Naive B cell (primary cell): ENCODE measurements around the gene FERMT3. TPM values are rescaled to one million over a fixed set of nuclear protein-coding genes. Genes with fewer than 3 reads are reported as not detected.

Source experiments
- ATAC-seq, 2 donors: fragments of 150-1000 bp; cut with Tn5 transposase; 2 replicates each; pipeline ENCODE4 v1.10.0; 2021; ENCODE audit warnings: low read depth in 2 of 2, mild to moderate bottlenecking in 2 of 2, moderate library complexity in 2 of 2
- DNase-seq: peaks from one replicate; pipeline ENCODE4 v3.0.0; 2022
- H3K27ac Mint-ChIP-seq, 6 donors: one replicate each; pipeline ENCODE4 v1.8.0; 2020 to 2022; ENCODE audit warnings: mild to moderate bottlenecking in 6 of 6, mixed read lengths in 6 of 6, moderate library complexity in 5 of 6, inconsistent platforms in 2 of 6
- H3K27me3 Mint-ChIP-seq, 3 donors: one replicate each; pipeline ENCODE4 v1.8.0; 2021 to 2022; ENCODE audit warnings: mixed read lengths in 3 of 3, mild to moderate bottlenecking in 1 of 3
- H3K36me3 Mint-ChIP-seq, 2 donors: one replicate each; pipeline ENCODE4 v1.8.0; 2020 to 2022; ENCODE audit warnings: mixed read lengths in 2 of 2, inconsistent platforms in 1 of 2, mild to moderate bottlenecking in 1 of 2
- H3K4me1 Mint-ChIP-seq, 3 donors: one replicate each; pipeline ENCODE4 v1.8.0; 2020 to 2022; ENCODE audit warnings: mixed read lengths in 3 of 3, inconsistent platforms in 1 of 3, mild to moderate bottlenecking in 1 of 3, moderate library complexity in 1 of 3
- H3K4me3 Mint-ChIP-seq, 8 donors: one replicate each; pipeline ENCODE4 v1.8.0; 2020 to 2022; ENCODE audit warnings: mild to moderate bottlenecking in 8 of 8, mixed read lengths in 8 of 8, moderate library complexity in 8 of 8, inconsistent platforms in 2 of 8
- H3K9me3 Mint-ChIP-seq, 7 donors: one replicate each; pipeline ENCODE4 v1.8.0; 2020 to 2022; ENCODE audit warnings: mixed read lengths in 7 of 7, mild to moderate bottlenecking in 5 of 7, inconsistent platforms in 2 of 7, moderate library complexity in 1 of 7
- polyA plus RNA-seq, 6 donors: library from polyadenylated mRNA; unstranded; fragments of 300-500 nt; fragmentation: Illumina TruSeq; gene quantifications; one replicate each; pipeline ENCODE4 v1.2.3, GENCODE V29; 2021; ENCODE audit warnings: low read depth in 6 of 6

The FERMT3 gene
- polyA plus RNA-seq, 6 donors from 2014 or later = 98.6 to 148 (median 118) TPM

DNA sequence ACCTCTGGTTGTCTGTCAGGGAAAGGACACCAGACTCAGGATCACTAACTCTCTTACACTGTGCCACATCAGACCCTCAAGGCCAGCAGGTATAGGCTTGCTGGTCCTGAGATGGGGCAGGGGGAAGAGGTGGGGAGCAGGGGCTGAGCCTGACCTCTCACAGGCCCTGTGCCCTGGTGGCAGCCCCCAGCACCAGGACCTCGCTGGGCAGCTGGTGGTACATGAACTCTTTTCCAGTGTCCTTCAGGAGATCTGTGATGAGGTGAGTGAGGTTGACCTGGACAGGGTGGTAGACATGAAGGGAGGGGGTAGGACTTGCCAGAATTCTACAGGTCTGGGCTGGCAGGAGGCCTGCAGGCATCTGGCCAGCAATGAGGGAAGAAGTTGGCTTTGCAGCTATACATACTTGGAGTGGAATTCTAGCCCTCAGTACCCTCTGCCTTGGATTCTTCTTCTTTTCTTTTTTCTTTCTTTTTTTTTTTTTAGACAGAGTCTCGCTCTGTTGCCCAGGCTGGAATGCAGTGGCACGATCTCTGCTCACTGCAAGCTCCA, 21.0 kb downstream of the FERMT3 start:
- Mint-ChIP-seq H3K27me3 (no peaks in the 10 kb centered on the region), H3K4me1 (peaks cover 30 to 62% (median 58%) of the 10 kb centered on the region in 3 donors), H3K36me3 (no peaks in the 10 kb centered on the region), H3K27ac (peak overlapping the region in 5 of 6 donors; percentile 84 to 96 (median 92)), H3K4me3 (peak overlapping the region; percentile 87 to 96 (median 94)), H3K9me3 (no peaks in the 10 kb centered on the region)
- DNase-seq (no peak), ATAC-seq (no peak)

DNA sequence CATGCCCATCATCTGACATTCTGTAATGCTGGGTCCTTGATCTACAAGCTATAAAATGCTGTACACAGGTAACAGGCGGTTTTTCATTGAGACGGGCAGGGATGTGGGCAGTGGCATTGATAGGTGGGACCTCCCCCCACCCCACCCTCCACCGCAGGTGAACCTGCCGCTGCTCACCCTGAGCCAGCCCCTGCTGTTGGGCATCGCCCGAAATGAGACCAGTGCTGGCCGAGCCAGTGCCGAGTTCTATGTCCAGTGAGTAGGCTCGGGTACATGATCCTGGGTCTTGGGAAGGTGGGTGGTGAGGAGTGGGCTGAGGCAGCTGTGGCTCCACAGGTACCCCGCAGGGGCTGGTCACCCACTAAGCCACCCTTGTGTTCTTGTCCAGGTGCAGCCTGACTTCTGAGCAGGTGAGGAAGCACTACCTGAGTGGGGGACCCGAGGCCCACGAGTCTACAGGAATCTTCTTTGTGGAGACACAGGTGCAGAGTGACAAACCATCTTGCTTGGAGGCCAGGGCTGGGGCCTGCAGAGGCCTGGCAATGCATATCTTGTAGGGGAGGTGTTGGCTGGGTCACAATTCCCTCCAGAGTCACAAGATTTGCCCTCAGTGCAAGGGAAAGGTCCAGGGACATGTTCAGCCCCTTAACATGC, 22.7 kb downstream of the FERMT3 start:
- no peak for DNase-seq
- Mint-ChIP-seq H3K9me3 (no peaks in the 10 kb centered on the region), H3K4me3 (peak overlapping the region; percentile 52 to 99 (median 90)), H3K27ac (peak overlapping the region; percentile 84 to 99 (median 97)), H3K27me3 (no peaks in the 10 kb centered on the region), H3K36me3 (no peaks in the 10 kb centered on the region), H3K4me1 (peaks cover 30 to 73% (median 70%) of the 10 kb centered on the region in 3 donors)
- no peak for ATAC-seq

DNA sequence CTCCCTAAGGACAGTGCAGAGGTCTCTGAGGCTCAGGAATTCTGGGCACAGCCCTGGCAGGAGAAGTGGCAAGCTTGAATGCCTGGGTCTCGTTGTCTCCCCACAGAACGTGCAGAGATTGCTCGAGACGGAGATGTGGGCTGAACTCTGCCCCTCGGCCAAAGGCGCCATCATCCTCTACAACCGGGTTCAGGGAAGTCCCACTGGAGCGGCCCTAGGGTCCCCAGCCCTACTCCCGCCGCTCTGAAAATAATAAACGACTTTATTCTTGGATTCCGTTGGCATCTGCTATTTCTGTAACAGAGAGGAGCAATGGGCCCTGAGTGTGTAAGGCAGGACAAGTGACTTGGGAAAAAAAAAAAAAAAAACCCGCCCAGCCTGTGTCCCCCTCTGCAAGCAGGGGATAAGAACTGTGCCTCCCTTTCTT, 23.2 kb downstream of the FERMT3 start:
- Mint-ChIP-seq H3K9me3 (no peaks in the 10 kb centered on the region), H3K27me3 (no peaks in the 10 kb centered on the region)
- DNase-seq = no peak

DNA sequence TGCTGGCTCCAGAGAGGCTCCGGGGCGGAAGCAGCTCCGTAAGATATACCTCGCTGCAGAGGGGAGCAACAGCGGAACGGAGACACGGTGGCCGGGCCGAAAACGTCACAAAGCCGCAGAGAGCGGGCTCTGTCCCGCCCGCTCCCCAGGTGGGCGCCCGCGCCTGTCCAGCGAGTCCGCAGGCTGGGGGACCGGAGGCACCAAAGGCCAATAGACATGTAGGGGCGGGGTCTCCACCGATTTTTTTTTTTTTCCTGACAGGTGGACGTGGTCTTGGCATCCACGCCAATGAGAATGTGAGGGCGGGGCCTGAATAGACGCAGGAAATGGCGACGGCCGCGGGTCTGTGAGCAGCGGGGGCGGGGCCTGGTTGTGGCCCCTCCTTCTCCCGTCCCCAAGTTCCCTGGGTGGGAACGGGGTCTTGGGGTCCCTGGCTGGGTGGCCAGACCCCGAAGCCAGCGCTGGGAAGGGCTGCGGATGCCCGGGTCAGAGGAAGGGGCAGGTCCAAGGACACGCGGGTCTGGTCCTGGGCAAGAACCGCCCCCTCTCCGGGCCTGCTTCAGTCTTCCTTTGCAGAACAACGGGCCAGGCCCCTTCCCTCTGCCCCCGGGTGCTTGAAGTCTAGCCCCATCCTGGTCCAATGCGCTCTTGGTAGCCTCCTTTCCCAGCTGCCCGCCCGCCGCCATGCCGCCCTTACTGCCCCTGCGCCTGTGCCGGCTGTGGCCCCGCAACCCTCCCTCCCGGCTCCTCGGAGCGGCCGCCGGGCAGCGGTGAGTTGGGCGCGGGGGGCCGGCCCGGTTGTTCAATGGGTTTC, 23.9 kb downstream of the FERMT3 start, which contains the start of gene DNAJC4:
Gene DNAJC4 (plus strand): TSS at position 378 of the 814 bp plus-strand sequence. CDS start 307 bp downstream, at position 685.
- Mint-ChIP-seq H3K4me3 (peak within 1 kb of the TSS; percentile 85 to 99 (median 94)), H3K36me3 (no peaks in the 10 kb centered on the region), H3K27me3 (no peaks in the 10 kb centered on the region), H3K9me3 (no peaks in the 10 kb centered on the region), H3K4me1 (peaks cover 34 to 72% (median 64%) of the 10 kb centered on the region in 3 donors), H3K27ac (peak within 1 kb of the TSS; percentile 91 to 99 (median 98))
- DNase-seq (peak; percentile 92), ATAC-seq (peak; percentile 51 to 54)

More for the DNA sequence above, 23.2 kb downstream of the FERMT3 start:
- Mint-ChIP-seq H3K4me1 (peaks cover 29 to 72% (median 66%) of the 10 kb centered on the region in 3 donors), H3K4me3 (peak overlapping the region; percentile 85 to 99 (median 94)), H3K27ac (peak overlapping the region; percentile 91 to 99 (median 98)), H3K36me3 (no peaks in the 10 kb centered on the region)
- no peak for ATAC-seq

DNA sequence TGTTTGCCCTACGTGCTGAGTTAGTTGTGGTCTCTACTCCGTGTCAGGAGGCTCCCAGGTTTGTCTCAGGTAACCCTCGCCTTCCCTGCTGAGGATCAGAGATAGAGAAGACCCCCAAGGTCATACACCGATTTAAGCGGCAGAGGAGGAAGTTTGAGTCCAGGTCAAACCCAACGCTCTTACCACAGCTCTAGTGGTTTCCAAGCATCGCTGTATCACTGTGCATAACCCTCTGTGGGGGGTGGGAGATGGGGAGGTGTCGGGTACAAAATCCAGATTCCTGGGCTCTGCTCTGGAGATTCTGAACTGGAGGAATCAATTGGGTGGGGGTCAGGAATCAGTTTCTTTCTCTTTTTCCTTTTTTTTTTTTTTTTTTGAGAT, 24.5 kb downstream of the FERMT3 start:
- Mint-ChIP-seq H3K27me3 (no peaks in the 10 kb centered on the region), H3K36me3 (no peaks in the 10 kb centered on the region), H3K4me3 (peak overlapping the region; percentile 85 to 99 (median 94)), H3K4me1 (peaks cover 37 to 73% (median 67%) of the 10 kb centered on the region in 3 donors), H3K9me3 (no peaks in the 10 kb centered on the region), H3K27ac (peak overlapping the region; percentile 91 to 99 (median 98))
- ATAC-seq = no peak
- no peak for DNase-seq

DNA sequence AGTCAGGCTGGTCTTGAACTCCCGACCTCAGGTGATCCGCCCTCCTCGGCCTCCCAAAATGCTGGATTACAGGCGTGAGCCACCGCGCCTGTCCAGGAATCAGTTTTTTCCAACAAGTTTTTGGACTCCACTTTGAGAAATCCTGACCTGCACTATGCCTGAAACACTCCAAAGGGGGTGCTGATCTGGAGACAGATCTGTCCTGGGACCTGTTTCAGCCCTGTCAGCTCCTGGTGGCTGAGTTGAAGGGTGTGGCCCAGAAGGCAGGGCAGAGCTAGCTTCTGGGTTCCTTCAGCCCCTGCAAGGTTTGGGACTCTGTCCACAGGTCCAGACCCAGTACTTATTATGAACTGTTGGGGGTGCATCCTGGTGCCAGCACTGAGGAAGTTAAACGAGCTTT, 25.0 kb downstream of the FERMT3 start:
- peak overlapping the region in 5 of 6 donors; percentile 88 to 98 (median 91) for H3K27ac Mint-ChIP-seq
- no peaks in the 10 kb centered on the region for H3K27me3 Mint-ChIP-seq
- H3K9me3 Mint-ChIP-seq = no peaks in the 10 kb centered on the region
- DNase-seq = no peak
- H3K4me3 Mint-ChIP-seq = peak overlapping the region; percentile 83 to 99 (median 90)
- no peak for ATAC-seq
- H3K36me3 Mint-ChIP-seq = no peaks in the 10 kb centered on the region
- H3K4me1 Mint-ChIP-seq = peaks cover 37 to 74% (median 67%) of the 10 kb centered on the region in 3 donors

DNA sequence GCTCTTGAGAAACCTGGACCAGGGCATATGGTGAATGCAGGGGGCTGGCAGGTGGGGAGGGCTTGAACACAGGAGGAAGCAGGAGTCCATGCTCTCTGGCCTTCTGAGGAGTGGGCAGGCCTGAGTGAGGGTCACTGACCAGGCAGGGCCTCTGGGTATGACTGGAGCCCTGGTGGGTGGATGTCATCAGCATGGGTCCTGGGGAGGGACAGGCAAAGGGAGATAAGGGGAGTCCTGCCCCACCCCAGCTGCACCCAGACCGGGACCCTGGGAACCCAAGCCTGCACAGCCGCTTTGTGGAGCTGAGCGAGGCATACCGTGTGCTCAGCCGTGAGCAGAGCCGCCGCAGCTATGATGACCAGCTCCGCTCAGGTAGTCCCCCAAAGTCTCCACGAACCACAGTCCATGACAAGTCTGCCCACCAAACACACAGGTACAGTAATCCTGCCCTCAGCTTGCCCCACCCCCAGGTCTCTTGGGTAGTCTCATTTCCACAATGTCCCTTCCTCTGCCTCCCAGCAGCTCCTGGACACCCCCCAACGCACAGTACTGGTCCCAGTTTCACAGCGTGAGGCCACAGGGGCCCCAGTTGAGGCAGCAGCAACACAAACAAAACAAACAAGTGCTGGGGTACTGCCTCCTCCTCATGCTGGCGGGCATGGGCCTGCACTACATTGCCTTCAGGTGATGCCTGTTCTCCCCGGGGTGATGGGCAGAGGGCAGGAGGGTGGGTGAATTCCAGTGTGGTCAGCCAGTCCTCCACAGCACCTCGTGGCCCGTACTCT, 25.9 kb downstream of the FERMT3 start:
- peak overlapping the region in 5 of 6 donors; percentile 21 to 96 (median 88) for H3K27ac Mint-ChIP-seq
- ATAC-seq (no peak), DNase-seq (no peak)
- no peaks in the 10 kb centered on the region for H3K36me3 Mint-ChIP-seq
- H3K9me3 Mint-ChIP-seq = no peaks in the 10 kb centered on the region
- peaks cover 36 to 72% (median 66%) of the 10 kb centered on the region in 3 donors for H3K4me1 Mint-ChIP-seq
- H3K27me3 Mint-ChIP-seq = no peaks in the 10 kb centered on the region
- H3K4me3 Mint-ChIP-seq = peak overlapping the region; percentile 83 to 99 (median 90)

DNA sequence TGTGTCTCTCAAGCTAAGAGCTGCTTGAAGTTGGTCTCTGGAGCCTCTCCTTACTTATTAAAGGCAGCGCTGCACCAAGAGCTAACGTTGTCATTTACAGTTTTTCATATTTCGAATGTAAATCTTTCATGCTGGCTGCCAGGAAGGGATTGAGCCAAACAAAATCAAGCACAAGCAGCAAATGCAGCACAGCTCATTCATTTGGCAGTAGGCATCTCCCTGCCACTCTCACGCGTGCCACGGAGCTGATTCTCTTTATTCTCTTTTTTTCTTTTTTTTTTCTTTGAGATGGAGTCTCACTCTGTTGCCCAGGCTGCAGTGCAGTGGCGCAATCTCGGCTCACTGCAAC, 26.4 kb downstream of the FERMT3 start:
- Mint-ChIP-seq H3K36me3 (no peaks in the 10 kb centered on the region), H3K4me1 (peaks cover 32 to 70% (median 62%) of the 10 kb centered on the region in 3 donors), H3K4me3 (peak overlapping the region; percentile 59 to 96 (median 88)), H3K27me3 (no peaks in the 10 kb centered on the region), H3K9me3 (no peaks in the 10 kb centered on the region), H3K27ac (peak overlapping the region in 5 of 6 donors; percentile 52 to 96 (median 90))
- no peak for ATAC-seq
- DNase-seq = no peak

DNA sequence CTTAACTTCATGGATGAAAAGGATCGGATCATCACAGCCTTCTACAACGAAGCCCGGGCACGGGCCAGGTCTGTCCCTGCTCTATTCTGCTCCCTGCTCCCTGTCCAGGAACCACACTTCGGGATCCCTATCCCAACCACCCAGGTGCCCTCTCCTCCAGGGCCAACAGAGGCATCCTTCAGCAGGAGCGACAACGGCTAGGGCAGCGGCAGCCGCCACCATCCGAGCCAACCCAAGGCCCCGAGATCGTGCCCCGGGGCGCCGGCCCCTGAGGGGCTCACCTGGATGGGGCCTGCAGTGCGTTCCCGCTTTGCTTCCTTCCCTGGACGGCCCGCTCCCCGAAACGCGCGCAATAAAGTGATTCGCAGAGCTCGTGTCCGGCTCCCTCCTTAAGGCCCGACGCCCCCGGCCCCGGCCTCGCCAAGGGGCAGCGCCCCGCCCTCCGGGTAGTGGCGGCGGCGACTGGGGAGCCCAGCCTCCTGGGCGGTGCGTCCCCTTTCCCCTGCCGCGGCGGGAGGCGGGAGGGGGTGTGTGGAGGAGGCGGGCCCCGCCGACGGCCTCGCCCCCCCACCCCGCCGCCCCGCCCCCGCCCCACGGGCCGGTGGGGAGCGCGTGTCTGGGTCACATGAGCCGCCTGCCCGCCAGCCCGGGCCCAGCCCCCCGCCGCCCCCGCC, 27.5 kb downstream of the FERMT3 start, which contains the start of gene VEGFB:
Gene VEGFB (plus strand): TSS at position 672 of the 674 bp plus-strand sequence. CDS start 250 bp downstream, outside the sequence.
- no peaks in the 10 kb centered on the region for H3K27me3 Mint-ChIP-seq
- peak within 1 kb of the TSS; percentile 88 to 96 (median 92) for H3K4me3 Mint-ChIP-seq
- ATAC-seq (peak; percentile 46), DNase-seq (peak; percentile 74)
- no peaks in the 10 kb centered on the region for H3K9me3 Mint-ChIP-seq
- H3K27ac Mint-ChIP-seq = peak within 1 kb of the TSS; percentile 86 to 97 (median 96)
- H3K36me3 Mint-ChIP-seq = no peaks in the 10 kb centered on the region
- peaks cover 32 to 72% (median 65%) of the 10 kb centered on the region in 3 donors for H3K4me1 Mint-ChIP-seq

DNA sequence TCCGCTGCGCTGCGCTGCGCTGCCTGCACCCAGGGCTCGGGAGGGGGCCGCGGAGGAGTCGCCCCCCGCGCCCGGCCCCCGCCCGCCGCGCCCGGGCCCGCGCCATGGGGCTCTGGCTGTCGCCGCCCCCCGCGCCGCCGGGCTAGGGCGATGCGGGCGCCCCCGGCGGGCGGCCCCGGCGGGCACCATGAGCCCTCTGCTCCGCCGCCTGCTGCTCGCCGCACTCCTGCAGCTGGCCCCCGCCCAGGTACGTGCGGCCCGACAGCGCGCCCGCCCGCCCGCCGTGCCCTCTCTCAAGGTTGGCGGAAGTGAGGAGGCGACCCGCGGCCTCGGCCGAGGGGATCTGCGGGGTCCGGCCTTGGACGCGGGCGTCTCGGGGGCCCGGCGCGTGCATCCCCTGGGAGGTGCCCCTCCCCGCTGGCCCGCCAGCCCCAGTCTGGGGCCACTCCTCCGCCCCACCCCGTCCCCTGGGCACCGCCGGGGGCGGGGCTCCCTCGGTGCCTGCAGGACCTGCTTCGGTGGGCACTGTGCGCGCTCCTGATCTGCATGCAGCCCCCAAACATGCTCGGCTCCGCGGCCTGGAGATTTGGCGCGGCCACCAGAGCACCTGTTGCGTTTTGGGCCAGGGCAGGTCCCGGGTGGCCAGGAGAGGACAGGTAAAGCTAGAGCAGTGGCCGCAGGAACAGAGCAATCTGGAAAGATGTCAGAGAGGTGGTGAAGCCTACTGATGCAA, 28.3 kb downstream of the FERMT3 start:
- Mint-ChIP-seq H3K4me1 (peaks cover 30 to 67% (median 62%) of the 10 kb centered on the region in 3 donors), H3K9me3 (no peaks in the 10 kb centered on the region), H3K4me3 (peak overlapping the region; percentile 88 to 94 (median 90)), H3K27ac (peak overlapping the region; percentile 86 to 97 (median 94)), H3K27me3 (no peaks in the 10 kb centered on the region), H3K36me3 (no peaks in the 10 kb centered on the region)
- DNase-seq (peak; percentile 78), ATAC-seq (peak; percentile 54 to 57)

DNA sequence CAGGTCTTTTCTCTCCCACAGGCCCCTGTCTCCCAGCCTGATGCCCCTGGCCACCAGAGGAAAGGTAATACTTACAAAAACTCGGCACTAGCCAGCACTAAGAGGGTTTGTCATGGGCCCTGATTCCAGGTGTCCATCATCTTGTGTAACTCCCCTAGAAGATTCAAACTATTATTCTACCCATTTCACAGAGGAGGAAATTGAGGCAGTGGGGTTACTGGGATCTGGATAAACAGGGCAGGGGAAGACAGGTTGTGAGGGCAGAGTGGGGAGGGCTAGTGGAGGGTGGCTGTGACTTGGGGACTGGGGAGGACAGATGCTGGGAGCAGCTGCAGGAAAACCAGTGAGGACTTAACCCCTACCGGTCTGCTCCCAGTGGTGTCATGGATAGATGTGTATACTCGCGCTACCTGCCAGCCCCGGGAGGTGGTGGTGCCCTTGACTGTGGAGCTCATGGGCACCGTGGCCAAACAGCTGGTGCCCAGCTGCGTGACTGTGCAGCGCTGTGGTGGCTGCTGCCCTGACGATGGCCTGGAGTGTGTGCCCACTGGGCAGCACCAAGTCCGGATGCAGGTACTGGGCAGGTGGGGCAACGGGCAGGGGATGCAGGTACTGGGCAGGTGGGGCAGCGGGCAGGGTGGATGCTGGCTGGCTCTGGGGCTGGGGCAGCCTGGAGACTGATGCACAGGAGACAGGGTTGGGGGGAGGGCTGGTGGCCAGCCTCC, 29.1 kb downstream of the FERMT3 start:
- no peaks in the 10 kb centered on the region for H3K27me3 Mint-ChIP-seq
- DNase-seq (no peak), ATAC-seq (no peak)
- H3K9me3 Mint-ChIP-seq = no peaks in the 10 kb centered on the region
- peak overlapping the region; percentile 86 to 97 (median 94) for H3K27ac Mint-ChIP-seq
- no peaks in the 10 kb centered on the region for H3K36me3 Mint-ChIP-seq
- peaks cover 38 to 70% (median 67%) of the 10 kb centered on the region in 3 donors for H3K4me1 Mint-ChIP-seq
- peak overlapping the region; percentile 88 to 94 (median 90) for H3K4me3 Mint-ChIP-seq
